ENCODE results near the gene APC. TPM values are rescaled to one million over a fixed set of nuclear protein-coding genes. Genes with fewer than 3 reads are reported as not detected.

The APC gene
- total and polyA plus RNA-seq, 2 of the 13 experiments (the other 11 are each of a cell fraction or from before 2014, with no cell fraction given) = 6.1 to 19.0 TPM

- TF ChIP-seq PAWR (CRISPR knock-in tag; IDR thresholded peaks at IDR 0.05; ENCODE audit: borderline replicate concordance) (no peak), LRRFIP1 (CRISPR knock-in tag; conservative IDR thresholded peaks at IDR 0.05) (no peak; the same call in 1 of the 2 replicates), ZFP37 (CRISPR knock-in tag; IDR thresholded peaks at IDR 0.05; ENCODE audit: borderline replicate concordance) (peak; percentile 92), ZNF878 (CRISPR knock-in tag; IDR thresholded peaks at IDR 0.05) (no peak), MLXIP (CRISPR knock-in tag; IDR thresholded peaks at IDR 0.05; ENCODE audit: borderline replicate concordance) (peak; percentile 92; the same call in 1 of the 2 replicates), ZNF224 (CRISPR knock-in tag; IDR thresholded peaks at IDR 0.05) (peak; percentile 76; the same call in 1 of the 2 replicates), ZNF616 (CRISPR knock-in tag; IDR thresholded peaks at IDR 0.05; ENCODE audit: low read depth) (no peak), KDM3A (CRISPR knock-in tag; IDR thresholded peaks at IDR 0.05; ENCODE audit: low read depth) (peak; percentile 74; the same call in 1 of the 2 replicates), ATM (IDR thresholded peaks at IDR 0.05; ENCODE audit: borderline replicate concordance) (no peak), ZNF296 (CRISPR knock-in tag; conservative IDR thresholded peaks at IDR 0.05) (no peak), ZNF10 (CRISPR knock-in tag; IDR thresholded peaks at IDR 0.05; ENCODE audit: borderline replicate concordance, low read depth) (no peak), FOXO1 (CRISPR knock-in tag; IDR thresholded peaks at IDR 0.05) (no peak; the same call in 1 of the 2 replicates), ZNF776 (CRISPR knock-in tag; IDR thresholded peaks at IDR 0.05) (no peak), HOXA7 (CRISPR knock-in tag; IDR thresholded peaks at IDR 0.05) (no peak), ZMYM2 (CRISPR knock-in tag; IDR thresholded peaks at IDR 0.05) (peak; percentile 77; the same call in 1 of the 2 replicates), ZBTB8A (CRISPR knock-in tag; IDR thresholded peaks at IDR 0.05; ENCODE audit: borderline replicate concordance, low read depth) (0 out of 2 replicates have a peak, but pooled peaks have one; percentile 84), ZFP36L1 (CRISPR knock-in tag; IDR thresholded peaks at IDR 0.05) (peak; percentile 86), MZF1 (CRISPR knock-in tag; IDR thresholded peaks at IDR 0.05; ENCODE audit: borderline replicate concordance) (0 out of 2 replicates have a peak, but pooled peaks have one; percentile 16), ZNF460 (CRISPR knock-in tag; IDR thresholded peaks at IDR 0.05; ENCODE audit: borderline replicate concordance) (no peak), ATRX (CRISPR knock-in tag; IDR thresholded peaks at IDR 0.05; ENCODE audit: borderline replicate concordance) (peak; percentile 46; the same call in 1 of the 2 replicates), AGO2 (optimal IDR thresholded peaks at IDR 0.05; ENCODE audit: low read depth, low read length) (peak; percentile 63), ZFP90 (CRISPR knock-in tag; IDR thresholded peaks at IDR 0.05; ENCODE audit: borderline replicate concordance) (peak; percentile 77; the same call in 1 of the 2 replicates), TERF1 (CRISPR knock-in tag; IDR thresholded peaks at IDR 0.05) (no peak), MTF2 (CRISPR knock-in tag; IDR thresholded peaks at IDR 0.05; ENCODE audit: borderline replicate concordance) (no peak)
Measured at GRCh38 chr5:112860929-112861637, 123.4 kb downstream of the APC start, which contains the start of gene SRP19 (continued).
